ENCODE results near the gene KLF18.
"Not testable (repeated sequence)": the region's sequence is repeated elsewhere in the genome, so short reads cannot be mapped to it uniquely, and the experiment has no call there.

KLF18 gene

DNA sequence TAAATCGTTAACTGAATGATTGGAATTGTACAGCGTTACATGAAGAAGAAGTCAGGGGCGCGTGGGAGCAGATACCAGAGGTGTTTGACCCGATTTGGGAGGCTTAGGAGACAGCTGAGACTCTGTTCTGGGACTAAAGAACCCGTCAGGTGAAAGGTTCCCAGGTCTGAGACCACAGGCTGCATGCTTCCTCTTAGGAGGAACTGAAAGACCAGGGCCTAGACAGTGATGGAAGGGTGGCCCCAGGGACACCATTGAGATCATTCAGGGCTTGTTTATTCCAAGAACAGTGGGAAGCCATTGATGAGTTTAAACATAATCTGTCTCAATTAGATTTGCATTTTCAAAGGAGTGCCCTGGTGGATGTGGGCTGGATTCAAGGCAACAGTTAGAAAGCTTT is 21.9 kb downstream of the KLF18 start:
- TF ChIP-seq, protein P1, sequence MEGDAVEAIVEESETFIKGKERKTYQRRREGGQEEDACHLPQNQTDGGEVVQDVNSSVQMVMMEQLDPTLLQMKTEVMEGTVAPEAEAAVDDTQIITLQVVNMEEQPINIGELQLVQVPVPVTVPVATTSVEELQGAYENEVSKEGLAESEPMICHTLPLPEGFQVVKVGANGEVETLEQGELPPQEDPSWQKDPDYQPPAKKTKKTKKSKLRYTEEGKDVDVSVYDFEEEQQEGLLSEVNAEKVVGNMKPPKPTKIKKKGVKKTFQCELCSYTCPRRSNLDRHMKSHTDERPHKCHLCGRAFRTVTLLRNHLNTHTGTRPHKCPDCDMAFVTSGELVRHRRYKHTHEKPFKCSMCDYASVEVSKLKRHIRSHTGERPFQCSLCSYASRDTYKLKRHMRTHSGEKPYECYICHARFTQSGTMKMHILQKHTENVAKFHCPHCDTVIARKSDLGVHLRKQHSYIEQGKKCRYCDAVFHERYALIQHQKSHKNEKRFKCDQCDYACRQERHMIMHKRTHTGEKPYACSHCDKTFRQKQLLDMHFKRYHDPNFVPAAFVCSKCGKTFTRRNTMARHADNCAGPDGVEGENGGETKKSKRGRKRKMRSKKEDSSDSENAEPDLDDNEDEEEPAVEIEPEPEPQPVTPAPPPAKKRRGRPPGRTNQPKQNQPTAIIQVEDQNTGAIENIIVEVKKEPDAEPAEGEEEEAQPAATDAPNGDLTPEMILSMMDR (IDR thresholded peaks at IDR 0.05; ENCODE audit: extremely low read depth, missing control alignments): no peak

DNA sequence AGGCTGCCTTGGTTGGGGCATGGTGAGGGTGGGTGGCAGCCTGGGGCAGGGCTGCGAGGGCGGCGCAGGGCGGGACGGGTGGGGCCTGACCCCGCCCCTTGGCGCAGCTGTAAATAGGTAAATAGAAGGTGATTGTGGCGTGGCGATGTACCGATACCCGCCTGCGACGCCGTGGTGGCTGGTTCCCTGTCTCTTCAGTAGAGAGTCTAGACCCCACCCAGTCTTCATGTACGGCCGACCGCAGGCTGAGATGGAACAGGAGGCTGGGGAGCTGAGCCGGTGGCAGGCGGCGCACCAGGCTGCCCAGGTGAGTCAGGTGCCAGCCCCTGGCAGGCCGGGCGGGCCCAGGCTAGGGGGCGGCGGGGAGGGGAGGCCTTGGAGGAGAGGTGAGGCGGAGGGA is 22.7 kb downstream of the KLF18 start, which contains the start of gene KLF17:
Gene KLF17, plus strand, starts transcription at position 140 of the 400 bp plus-strand sequence. Its CDS starts 87 bp downstream, at position 227.
- DNase-seq (ENCODE audit: low spot score): no peak
- TF ChIP-seq, protein P1 (IDR thresholded peaks at IDR 0.05; ENCODE audit: extremely low read depth, missing control alignments): no peak

More for the DNA sequence above, 21.9 kb downstream of the KLF18 start:
- DNase-seq (ENCODE audit: low spot score): peak; percentile 42

- not testable (repeated sequence) for DNase-seq (ENCODE audit: low spot score)
These were observed 24.2 kb downstream of the KLF18 start for GRCh38 chr1:44117272-44117671.

- TF ChIP-seq, protein P1 (IDR thresholded peaks at IDR 0.05; ENCODE audit: extremely low read depth, missing control alignments): no peak
- DNase-seq (ENCODE audit: low spot score): no peak
These were observed 27.3 kb downstream of the KLF18 start for GRCh38 chr1:44114098-44114497.

DNA sequence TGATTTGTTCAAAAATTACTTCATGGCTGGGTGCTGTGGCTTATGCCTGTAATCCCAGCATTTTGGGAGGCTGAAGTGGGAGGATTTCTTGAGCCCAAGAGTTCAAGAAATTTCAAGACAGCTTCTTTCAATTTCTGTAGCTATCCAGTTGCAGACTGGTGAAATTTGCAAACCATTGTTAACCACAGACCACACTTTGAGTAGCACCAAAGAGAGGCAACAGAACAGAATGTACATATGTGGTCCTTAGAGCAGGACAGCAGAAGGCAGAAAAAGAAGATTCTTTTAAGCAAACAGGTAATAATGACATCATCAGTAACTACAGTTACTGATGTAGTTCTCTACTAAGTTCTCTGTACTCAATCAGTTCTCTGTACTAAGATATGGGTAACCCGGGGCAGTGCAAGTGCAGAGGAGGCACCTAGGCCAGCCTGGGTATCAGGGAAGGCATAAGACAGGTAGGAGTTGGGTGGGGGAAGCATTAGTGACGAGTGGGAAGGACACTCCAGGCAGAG is 28.3 kb downstream of the KLF18 start:
- DNase-seq (ENCODE audit: low spot score): peak; percentile 36
- TF ChIP-seq, protein P1 (IDR thresholded peaks at IDR 0.05; ENCODE audit: extremely low read depth, missing control alignments): no peak

DNA sequence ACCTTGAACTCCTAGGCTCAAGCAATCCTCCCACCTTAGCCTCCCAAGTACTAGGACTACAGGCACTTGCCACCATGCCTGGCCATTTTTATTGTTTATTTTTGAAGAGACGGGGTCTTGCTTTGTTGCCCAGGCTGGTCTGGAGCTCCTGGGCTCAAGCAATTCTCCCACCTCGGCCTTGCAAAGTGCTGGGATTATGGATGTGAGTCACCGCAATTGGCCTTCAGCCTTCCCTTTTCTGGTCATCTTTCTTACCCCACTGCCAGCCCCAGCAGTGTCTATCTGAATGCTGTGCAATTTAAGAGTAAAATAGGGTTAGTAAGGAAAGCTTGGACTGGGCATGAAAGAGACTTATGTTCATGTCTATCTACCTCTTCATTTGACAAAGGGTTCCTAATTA is 28.9 kb downstream of the KLF18 start:
- TF ChIP-seq, protein P1 (IDR thresholded peaks at IDR 0.05; ENCODE audit: extremely low read depth, missing control alignments): no peak
- no peak for DNase-seq (ENCODE audit: low spot score)

- TF ChIP-seq, protein P1 (IDR thresholded peaks at IDR 0.05; ENCODE audit: extremely low read depth, missing control alignments): no peak
- DNase-seq (ENCODE audit: low spot score): no peak
These were observed 29.6 kb downstream of the KLF18 start for GRCh38 chr1:44111861-44112260.

DNA sequence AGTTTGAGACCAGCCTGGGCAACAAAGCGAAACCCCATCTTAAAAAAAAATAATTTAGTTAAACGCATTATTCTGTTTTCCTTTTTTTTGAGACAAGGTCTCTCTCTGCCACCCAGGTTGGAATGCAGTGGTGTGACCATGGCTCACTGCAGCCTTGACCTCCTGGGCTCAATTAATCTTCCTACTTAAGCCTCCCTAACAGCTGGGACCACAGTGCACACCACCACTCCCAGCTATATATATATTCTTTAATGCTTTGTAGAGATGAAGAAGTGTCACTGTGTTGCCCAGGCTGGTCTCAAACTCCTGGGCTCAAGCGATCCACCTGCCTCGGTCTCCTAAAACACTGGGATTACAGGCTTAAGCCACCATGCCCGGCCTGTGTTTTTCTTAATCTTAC is 30.5 kb downstream of the KLF18 start:
- TF ChIP-seq, protein P1 (IDR thresholded peaks at IDR 0.05; ENCODE audit: extremely low read depth, missing control alignments): no peak
- DNase-seq (ENCODE audit: low spot score): no peak

Measured in GM20000 (cell line).